ENCODE data around the gene CYB561D2. TPM values are rescaled to one million over a fixed set of nuclear protein-coding genes. Genes with fewer than 3 reads are reported as not detected.

CYB561D2 gene
- polyA plus RNA-seq, 5 donors: 7.8 to 12.1 (median 9.5) TPM

GRCh38 chr3:50388720-50389413 lies 38.2 kb downstream of the CYB561D2 start:
- no peak for DNase-seq

- no peak for DNase-seq
Observed at GRCh38 chr3:50389414-50389767, 38.7 kb downstream of the CYB561D2 start.

- peak in 1 of 2 donors; percentile 28 for DNase-seq
Observed at GRCh38 chr3:50390508-50391224, 40.0 kb downstream of the CYB561D2 start.

- no peak for DNase-seq
Observed at GRCh38 chr3:50392101-50392715, 41.5 kb downstream of the CYB561D2 start.

GRCh38 chr3:50393061-50393460 lies 42.4 kb downstream of the CYB561D2 start:
- no peak for DNase-seq

GRCh38 chr3:50395070-50395860 lies 44.6 kb downstream of the CYB561D2 start:
- no peak for DNase-seq

- no peak for DNase-seq
Observed at GRCh38 chr3:50396502-50396901, 45.8 kb downstream of the CYB561D2 start.

- no peak for DNase-seq
Observed at GRCh38 chr3:50401978-50402595, 51.4 kb downstream of the CYB561D2 start.

Other genes starting within 250 kb of the CYB561D2 start
- 10 to 100 TPM; 33.1 to 57.1 (median 44.4) TPM for gene SEMA3F, start 195.5 kb upstream of the CYB561D2 start, polyA plus RNA-seq (ENCODE audit: insufficient read depth in 1 of 5, insufficient read length in 5 of 5, low replicate concordance in 1 of 5)
- gene GNAT1, start 159.3 kb upstream of the CYB561D2 start, polyA plus RNA-seq (ENCODE audit: insufficient read depth in 1 of 5, insufficient read length in 5 of 5, low replicate concordance in 1 of 5): not detected
- 10 to 100 TPM in 1 of 5 donors, 1 to 10 TPM in 4; 5.3 to 10.0 (median 7.9) TPM for gene SLC38A3, start 145.6 kb upstream of the CYB561D2 start, polyA plus RNA-seq (ENCODE audit: insufficient read depth in 1 of 5, insufficient read length in 5 of 5, low replicate concordance in 1 of 5)
- 100 to 1,000 TPM; 234 to 282 (median 257) TPM for gene GNAI2, start 114.7 kb upstream of the CYB561D2 start, polyA plus RNA-seq (ENCODE audit: insufficient read depth in 1 of 5, insufficient read length in 5 of 5, low replicate concordance in 1 of 5)
- 10 to 100 TPM; 14.9 to 31.5 (median 29.6) TPM for gene SEMA3B, start 81.7 kb upstream of the CYB561D2 start, polyA plus RNA-seq (ENCODE audit: insufficient read depth in 1 of 5, insufficient read length in 5 of 5, low replicate concordance in 1 of 5)
- 1 to 10 TPM in 1 of 5 donors, under 1 TPM in 4; 0.14 to 1.4 (median 0.36) TPM for gene LSMEM2, start 71.8 kb upstream of the CYB561D2 start, polyA plus RNA-seq (ENCODE audit: insufficient read depth in 1 of 5, insufficient read length in 5 of 5, low replicate concordance in 1 of 5)
- 10 to 100 TPM; 26.6 to 46.5 (median 34.0) TPM for gene IFRD2, start 58.4 kb upstream of the CYB561D2 start, polyA plus RNA-seq (ENCODE audit: insufficient read depth in 1 of 5, insufficient read length in 5 of 5, low replicate concordance in 1 of 5)
- gene HYAL3, start 51.5 kb upstream of the CYB561D2 start, polyA plus RNA-seq (ENCODE audit: insufficient read depth in 1 of 5, insufficient read length in 5 of 5, low replicate concordance in 1 of 5): 1 to 10 TPM; 2.9 to 5.8 (median 3.2) TPM
- 10 to 100 TPM in 1 of 5 donors, 1 to 10 TPM in 4; 6.1 to 10.2 (median 7.9) TPM for gene NAA80, start 51.5 kb upstream of the CYB561D2 start, polyA plus RNA-seq (ENCODE audit: insufficient read depth in 1 of 5, insufficient read length in 5 of 5, low replicate concordance in 1 of 5)
- 1 to 10 TPM; 2.2 to 3.1 (median 2.5) TPM for gene HYAL1, start 47.3 kb upstream of the CYB561D2 start, polyA plus RNA-seq (ENCODE audit: insufficient read depth in 1 of 5, insufficient read length in 5 of 5, low replicate concordance in 1 of 5)
- gene HYAL2, start 28.1 kb upstream of the CYB561D2 start, polyA plus RNA-seq (ENCODE audit: insufficient read depth in 1 of 5, insufficient read length in 5 of 5, low replicate concordance in 1 of 5): 100 to 1,000 TPM in 1 of 5 donors, 10 to 100 TPM in 4; 67.8 to 113 (median 77.3) TPM
- 10 to 100 TPM; 18.4 to 26.2 (median 18.9) TPM for gene TUSC2, start 22.6 kb upstream of the CYB561D2 start, polyA plus RNA-seq (ENCODE audit: insufficient read depth in 1 of 5, insufficient read length in 5 of 5, low replicate concordance in 1 of 5)
- gene RASSF1, start 10.0 kb upstream of the CYB561D2 start, polyA plus RNA-seq (ENCODE audit: insufficient read depth in 1 of 5, insufficient read length in 5 of 5, low replicate concordance in 1 of 5): 10 to 100 TPM; 24.1 to 34.2 (median 27.9) TPM
- gene ZMYND10, start 5.1 kb upstream of the CYB561D2 start, polyA plus RNA-seq (ENCODE audit: insufficient read depth in 1 of 5, insufficient read length in 5 of 5, low replicate concordance in 1 of 5): 10 to 100 TPM in 4 of 5 donors, 1 to 10 TPM in 1; 4.7 to 32.7 (median 20.9) TPM
- 10 to 100 TPM; 27.5 to 36.0 (median 30.8) TPM for gene NPRL2, start 87 bp upstream of the CYB561D2 start, polyA plus RNA-seq (ENCODE audit: insufficient read depth in 1 of 5, insufficient read length in 5 of 5, low replicate concordance in 1 of 5)
- 10 to 100 TPM; 22.2 to 38.0 (median 27.5) TPM for gene TMEM115, start 8.7 kb downstream of the CYB561D2 start, polyA plus RNA-seq (ENCODE audit: insufficient read depth in 1 of 5, insufficient read length in 5 of 5, low replicate concordance in 1 of 5)
- gene CACNA2D2, start 152.8 kb downstream of the CYB561D2 start, polyA plus RNA-seq (ENCODE audit: insufficient read depth in 1 of 5, insufficient read length in 5 of 5, low replicate concordance in 1 of 5): 10 to 100 TPM; 11.3 to 33.6 (median 27.5) TPM
- gene C3orf18, start 216.9 kb downstream of the CYB561D2 start, polyA plus RNA-seq (ENCODE audit: insufficient read depth in 1 of 5, insufficient read length in 5 of 5, low replicate concordance in 1 of 5): 10 to 100 TPM; 16.5 to 23.6 (median 22.8) TPM
- 10 to 100 TPM; 20.9 to 29.4 (median 23.5) TPM for gene HEMK1, start 218.7 kb downstream of the CYB561D2 start, polyA plus RNA-seq (ENCODE audit: insufficient read depth in 1 of 5, insufficient read length in 5 of 5, low replicate concordance in 1 of 5)